Sigmoid colon (tissue), 4 donors: Measurements from ENCODE around the gene GRIK1.

Source experiments
- CTCF ChIP-seq, 4 experiments: fragments of 450-650 bp in 3 of 4; fragments of 200-600 bp in 1 of 4; IDR thresholded peaks; one replicate each; pipeline ENCODE4 v1.5.1; 2016 to 2019; ENCODE audit warnings: antibody characterized with exemption in 4 of 4, mild to moderate bottlenecking in 3 of 4, moderate library complexity in 2 of 4
- POLR2A ChIP-seq, 2 donors: fragments of 450-650 bp; IDR thresholded peaks; one replicate each; pipeline ENCODE4 v1.6.1; 2016; ENCODE audit warnings: antibody characterized with exemption in 2 of 2, mild to moderate bottlenecking in 2 of 2, moderate library complexity in 2 of 2
- POLR2AphosphoS5 ChIP-seq, 4 donors: sonication (generic); formaldehyde crosslinking; IDR thresholded peaks; one replicate each; pipeline ENCODE4 v1.6.1; 2017; ENCODE audit warnings: antibody characterized with exemption in 4 of 4

- TF ChIP-seq CTCF (IDR thresholded peaks at IDR 0.05) (no peak), POLR2AphosphoS5 (IDR thresholded peaks at IDR 0.05) (no peak), POLR2A (IDR thresholded peaks at IDR 0.05) (no peak)
Observed at GRCh38 chr21:29854795-29855194, 85.0 kb downstream of the GRIK1 start.
